ENCODE measurements around the gene BPIFB4. TPM values are rescaled to one million over a fixed set of nuclear protein-coding genes. Genes with fewer than 3 reads are reported as not detected.

Gene BPIFB4
- total and polyA plus RNA-seq, 9 of the 15 experiments (the other 6 are each of a cell fraction or from before 2014, with no cell fraction given): not detected

DNA sequence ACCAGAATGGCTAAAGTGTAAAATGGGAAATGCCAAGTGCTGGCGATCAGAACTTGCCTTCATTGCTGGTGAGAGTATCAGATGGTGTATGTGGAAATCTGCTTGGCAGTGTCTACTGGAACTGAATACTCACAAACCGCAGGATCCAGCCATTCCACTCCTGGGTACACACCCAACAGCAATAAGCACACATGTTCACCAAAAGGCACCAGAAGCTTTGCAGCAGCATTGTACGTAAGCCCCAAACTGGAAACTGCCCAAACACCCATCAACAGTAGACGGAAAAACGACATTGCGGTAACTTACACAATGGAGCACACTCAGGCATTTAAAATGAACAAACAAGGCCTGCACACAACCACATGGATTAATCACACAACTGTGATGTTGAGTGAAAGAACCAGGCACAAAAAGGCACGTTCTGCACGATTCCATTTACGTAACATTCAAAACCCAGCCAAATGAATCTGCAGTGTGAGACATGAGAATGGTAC lies 51.2 kb downstream of the BPIFB4 start:
- H3K4me3 ChIP-seq: no peak overlapping the region
- H3K27ac ChIP-seq (ENCODE audit: extremely low read depth, low read depth, low read length): no peak overlapping the region
- H3K9ac ChIP-seq (ENCODE audit: insufficient read depth in 1 of 2, low read depth in 2 of 2, low read length in 2 of 2): no peak overlapping the region
- H3K4me2 ChIP-seq (ENCODE audit: insufficient read depth, low read length): no peak overlapping the region
- intact Hi-C loops (cut with micrococcal nuclease) (no loop called here), in situ Hi-C loops (cut with MboI) (no loop called here)
- TF ChIP-seq RBM14 (IDR thresholded peaks at IDR 0.05; ENCODE audit: borderline replicate concordance, insufficient read depth, low read depth, low read length): no peak
- no peak for TF ChIP-seq ESRRA (IDR thresholded peaks at IDR 0.05; ENCODE audit: borderline replicate concordance, low read depth)
- no peak for TF ChIP-seq PHF8 (IDR thresholded peaks at IDR 0.05; ENCODE audit: borderline replicate concordance, low read length)
- TF ChIP-seq TCF3 (CRISPR knock-in tag; IDR thresholded peaks at IDR 0.05): no peak
- TF ChIP-seq ZNF253 (CRISPR knock-in tag; conservative IDR thresholded peaks at IDR 0.05): no peak
- TF ChIP-seq, protein P1, sequence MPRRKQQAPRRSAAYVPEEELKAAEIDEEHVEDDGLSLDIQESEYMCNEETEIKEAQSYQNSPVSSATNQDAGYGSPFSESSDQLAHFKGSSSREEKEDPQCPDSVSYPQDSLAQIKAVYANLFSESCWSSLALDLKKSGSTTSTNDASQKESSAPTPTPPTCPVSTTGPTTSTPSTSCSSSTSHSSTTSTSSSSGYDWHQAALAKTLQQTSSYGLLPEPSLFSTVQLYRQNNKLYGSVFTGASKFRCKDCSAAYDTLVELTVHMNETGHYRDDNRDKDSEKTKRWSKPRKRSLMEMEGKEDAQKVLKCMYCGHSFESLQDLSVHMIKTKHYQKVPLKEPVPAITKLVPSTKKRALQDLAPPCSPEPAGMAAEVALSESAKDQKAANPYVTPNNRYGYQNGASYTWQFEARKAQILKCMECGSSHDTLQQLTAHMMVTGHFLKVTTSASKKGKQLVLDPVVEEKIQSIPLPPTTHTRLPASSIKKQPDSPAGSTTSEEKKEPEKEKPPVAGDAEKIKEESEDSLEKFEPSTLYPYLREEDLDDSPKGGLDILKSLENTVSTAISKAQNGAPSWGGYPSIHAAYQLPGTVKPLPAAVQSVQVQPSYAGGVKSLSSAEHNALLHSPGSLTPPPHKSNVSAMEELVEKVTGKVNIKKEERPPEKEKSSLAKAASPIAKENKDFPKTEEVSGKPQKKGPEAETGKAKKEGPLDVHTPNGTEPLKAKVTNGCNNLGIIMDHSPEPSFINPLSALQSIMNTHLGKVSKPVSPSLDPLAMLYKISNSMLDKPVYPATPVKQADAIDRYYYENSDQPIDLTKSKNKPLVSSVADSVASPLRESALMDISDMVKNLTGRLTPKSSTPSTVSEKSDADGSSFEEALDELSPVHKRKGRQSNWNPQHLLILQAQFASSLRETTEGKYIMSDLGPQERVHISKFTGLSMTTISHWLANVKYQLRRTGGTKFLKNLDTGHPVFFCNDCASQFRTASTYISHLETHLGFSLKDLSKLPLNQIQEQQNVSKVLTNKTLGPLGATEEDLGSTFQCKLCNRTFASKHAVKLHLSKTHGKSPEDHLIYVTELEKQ (CRISPR knock-in tag; IDR thresholded peaks at IDR 0.05): no peak
- TF ChIP-seq ATF7 (IDR thresholded peaks at IDR 0.05): no peak
- TF ChIP-seq TBP (optimal IDR thresholded peaks at IDR 0.05; ENCODE audit: low read depth, low read length): no peak
- no peak for TF ChIP-seq ZNF830 (CRISPR knock-in tag; IDR thresholded peaks at IDR 0.05)
- TF ChIP-seq MBD2 (IDR thresholded peaks at IDR 0.05; ENCODE audit: borderline replicate concordance, low read depth): no peak
- no peaks in the 10 kb centered on the region for H3K9me3 ChIP-seq (replicated peaks; ENCODE audit: control insufficient read depth, insufficient read depth, low read depth, low read length)
- WGBS (ENCODE audit: insufficient coverage, low coverage, missing lambda C conversion rate): 1% methylated on average over 9 of the region's 9 CpGs
- no peaks in the 10 kb centered on the region for H3K79me2 ChIP-seq (ENCODE audit: control insufficient read depth, insufficient read depth, low read length)
- no peaks in the 10 kb centered on the region for H3K4me1 ChIP-seq (replicated peaks in 1 of 2; ENCODE audit: control insufficient read depth in 2 of 2, insufficient read depth in 2 of 2, low read length in 2 of 2)
- POLR2A ChIA-PET: no interaction called here
- peaks cover 2% of the 10 kb centered on the region for H3K9me1 ChIP-seq (ENCODE audit: control insufficient read depth, insufficient read depth, low read length)
- DNase-seq (ENCODE audit: extremely low read depth in 1 of 4, low spot score in 3 of 4) (no peak), ATAC-seq (no peak), FAIRE-seq (no peak)
- BruUV-seq (replicated peaks): no TSS peak
- H4K20me1 ChIP-seq (replicated peaks; ENCODE audit: control insufficient read depth, insufficient read depth, low read length): no peaks in the 10 kb centered on the region
- H3K36me3 ChIP-seq (ENCODE audit: control insufficient read depth, insufficient read depth, low read length): no peaks in the 10 kb centered on the region
- CTCF ChIA-PET (ENCODE audit: low intra/inter-chr PET ratio): no interaction called here
- H2AFZ ChIP-seq (ENCODE audit: low read depth, low read length): no peak overlapping the region
- peaks cover 8 to 33% of the 10 kb centered on the region in 2 experiments for H3K27me3 ChIP-seq (ENCODE audit: control insufficient read depth in 2 of 2, insufficient read depth in 2 of 2, low read length in 2 of 2)

Measured in K562 (cell line).